HEK293T (cell line): Measurements from ENCODE around the gene APOOL.

Source experiments
- CTCF ChIA-PET: fragments of 350-600 bp; formaldehyde crosslinking; extraction: SDS; loops from one replicate; lab custom pipeline; 2021; ENCODE audit warnings: antibody characterized with exemption, inconsistent platforms; lab: Yijun Ruan, JAX
- POLR2A ChIA-PET: fragments of 350-600 bp; formaldehyde crosslinking; extraction: SDS; loops from one replicate; lab custom pipeline; 2020; ENCODE audit warnings: antibody characterized with exemption, inconsistent platforms; lab: Yijun Ruan, JAX
- DNase-seq: peaks from one replicate; pipeline ENCODE4 v3.0.0; 2012; ENCODE audit warnings: mixed read lengths; ENCODE audit errors: extremely low spot score
- ARNT ChIP-seq: fragments of 450-650 bp; IDR thresholded peaks from 2 replicates; pipeline ENCODE4 v1.6.1; 2017; ENCODE audit warnings: mild to moderate bottlenecking
- BHLHE40 ChIP-seq: fragments of 450-650 bp; IDR thresholded peaks from 2 replicates; pipeline ENCODE4 v1.6.1; 2016; ENCODE audit warnings: mild to moderate bottlenecking, moderate library complexity, borderline replicate concordance
- CTBP1 ChIP-seq: fragments of 450-650 bp; IDR thresholded peaks from 2 replicates; pipeline ENCODE4 v1.6.1; 2016; ENCODE audit warnings: borderline replicate concordance
- ELF4 ChIP-seq: fragments of 450-650 bp; IDR thresholded peaks from 2 replicates; pipeline ENCODE4 v1.6.1; 2017; ENCODE audit warnings: antibody characterized with exemption
- FOXA1 ChIP-seq: fragments of 450-650 bp; IDR thresholded peaks from 2 replicates; pipeline ENCODE4 v1.6.1; 2016; ENCODE audit warnings: mild to moderate bottlenecking
- FOXK2 ChIP-seq: fragments of 450-650 bp; IDR thresholded peaks from 2 replicates; pipeline ENCODE4 v1.6.1; 2016; ENCODE audit warnings: mild to moderate bottlenecking
- FOXM1 ChIP-seq: fragments of 450-650 bp; IDR thresholded peaks from 2 replicates; pipeline ENCODE4 v1.6.1; 2017; ENCODE audit warnings: mild to moderate bottlenecking, borderline replicate concordance
- HDGF ChIP-seq: fragments of 450-650 bp; IDR thresholded peaks from 2 replicates; pipeline ENCODE4 v1.6.1; 2017; ENCODE audit warnings: antibody characterized with exemption, borderline replicate concordance
- L3MBTL2 ChIP-seq: fragments of 450-650 bp; conservative IDR thresholded peaks from 2 replicates; pipeline ENCODE4 v1.6.1; 2016; ENCODE audit warnings: mild to moderate bottlenecking
- LEF1 ChIP-seq: fragments of 450-650 bp; IDR thresholded peaks from 2 replicates; pipeline ENCODE4 v1.6.1; 2017; ENCODE audit warnings: mild to moderate bottlenecking, borderline replicate concordance
- NFRKB ChIP-seq: fragments of 450-650 bp; IDR thresholded peaks from 2 replicates; pipeline ENCODE4 v1.6.1; 2016; ENCODE audit warnings: mild to moderate bottlenecking, moderate library complexity
- PKNOX1 ChIP-seq: fragments of 450-650 bp; IDR thresholded peaks from 2 replicates; pipeline ENCODE4 v1.6.1; 2016
- SP1 ChIP-seq: fragments of 450-650 bp; IDR thresholded peaks from 2 replicates; pipeline ENCODE4 v1.6.1; 2017
- SUZ12 ChIP-seq: fragments of 450-650 bp; IDR thresholded peaks from 2 replicates; pipeline ENCODE4 v1.6.1; 2016; ENCODE audit warnings: mild to moderate bottlenecking
- TARDBP ChIP-seq: fragments of 450-650 bp; IDR thresholded peaks from 2 replicates; pipeline ENCODE4 v1.6.1; 2016
- ZNF384 ChIP-seq: fragments of 450-650 bp; IDR thresholded peaks from 2 replicates; pipeline ENCODE4 v1.6.1; 2016

The APOOL gene

GRCh38 chrX:85113746-85114145 is 110.1 kb downstream of the APOOL start:
- ChIA-PET POLR2A (no interaction called here), CTCF (no interaction called here)
- TF ChIP-seq L3MBTL2 = no peak
- no peak for TF ChIP-seq SUZ12
- no peak for DNase-seq

- DNase-seq = no peak
- ChIA-PET CTCF (no interaction called here), POLR2A (no interaction called here)
- TF ChIP-seq NFRKB (no peak), SUZ12 (no peak), HDGF (no peak), BHLHE40 (no peak), ELF4 (no peak), L3MBTL2 (no peak)
These were observed 110.5 kb downstream of the APOOL start for GRCh38 chrX:85114171-85114570.

- DNase-seq = no peak
These were observed 111.1 kb downstream of the APOOL start for GRCh38 chrX:85114776-85115175.

GRCh38 chrX:85115252-85115651 is 111.6 kb downstream of the APOOL start:
- ChIA-PET CTCF (no interaction called here), POLR2A (no interaction called here)
- TF ChIP-seq FOXM1 (no peak), NFRKB (no peak), ARNT (no peak)
- no peak for DNase-seq

More at GRCh38 chrX:85114776-85115175, 111.1 kb downstream of the APOOL start:
- CTCF ChIA-PET = no interaction called here
- POLR2A ChIA-PET = no interaction called here
- TF ChIP-seq FOXM1 (no peak), NFRKB (no peak), CTBP1 (no peak), ELF4 (no peak), SP1 (no peak), HDGF (no peak), BHLHE40 (no peak), ZNF384 (no peak), SUZ12 (no peak), FOXK2 (no peak), L3MBTL2 (no peak), TARDBP (no peak), LEF1 (no peak), FOXA1 (no peak), PKNOX1 (no peak), ARNT (no peak)

- no peak for TF ChIP-seq FOXK2
- TF ChIP-seq L3MBTL2 = no peak
- TF ChIP-seq ELF4 = no peak
- no peak for TF ChIP-seq HDGF
- no peak for TF ChIP-seq PKNOX1
- TF ChIP-seq LEF1 = no peak
- no peak for TF ChIP-seq ZNF384
- TF ChIP-seq TARDBP = no peak
- TF ChIP-seq SP1 = no peak
- no peak for TF ChIP-seq FOXA1
- TF ChIP-seq SUZ12 = no peak
- TF ChIP-seq ARNT = no peak
- no peak for TF ChIP-seq FOXM1
- no peak for TF ChIP-seq BHLHE40
- no peak for TF ChIP-seq NFRKB
- TF ChIP-seq CTBP1 = no peak
- ChIA-PET POLR2A (no interaction called here), CTCF (no interaction called here)
- no peak for DNase-seq
These were observed 132.7 kb downstream of the APOOL start for GRCh38 chrX:85136409-85136808.

- ChIA-PET CTCF (no interaction called here), POLR2A (no interaction called here)
- no peak for DNase-seq
- no peak for TF ChIP-seq ARNT
- no peak for TF ChIP-seq SP1
- TF ChIP-seq FOXA1 = no peak
- TF ChIP-seq ELF4 = no peak
- no peak for TF ChIP-seq LEF1
- TF ChIP-seq HDGF = no peak
- no peak for TF ChIP-seq FOXK2
- TF ChIP-seq BHLHE40 = no peak
- no peak for TF ChIP-seq TARDBP
- no peak for TF ChIP-seq ZNF384
- no peak for TF ChIP-seq L3MBTL2
- no peak for TF ChIP-seq FOXM1
- TF ChIP-seq CTBP1 = no peak
- no peak for TF ChIP-seq NFRKB
- TF ChIP-seq SUZ12 = no peak
- TF ChIP-seq PKNOX1 = no peak
These were observed 135.7 kb downstream of the APOOL start for GRCh38 chrX:85139422-85139821.

- ChIA-PET CTCF (no interaction called here), POLR2A (no interaction called here)
These were observed 137.3 kb downstream of the APOOL start for GRCh38 chrX:85140964-85141363.

More at GRCh38 chrX:85140964-85141363, 137.3 kb downstream of the APOOL start:
- DNase-seq = no peak
- TF ChIP-seq BHLHE40 (no peak), CTBP1 (no peak), SP1 (no peak), PKNOX1 (no peak), LEF1 (no peak), TARDBP (no peak), ELF4 (no peak), SUZ12 (no peak), NFRKB (no peak), L3MBTL2 (no peak), ZNF384 (no peak), FOXM1 (no peak), FOXA1 (no peak), ARNT (no peak), FOXK2 (no peak), HDGF (no peak)
